GM12878 (cell line): ENCODE measurements around the gene THSD8. TPM values are rescaled to one million over a fixed set of nuclear protein-coding genes. Genes with fewer than 3 reads are reported as not detected.
A peak's percentile ranks its signal among the peaks of the same experiment; 100 is the strongest.

Source experiments
- ATAC-seq: fragments of 200-7000 bp; cut with Tn5 transposase; 3 replicates; pipeline ENCODE4 v1.9.1; 2020; ENCODE audit warnings: mild to moderate bottlenecking, moderate library complexity
- BruUV-seq: library from RNA; stranded (reverse); fragments of 400-500 nt; replicated peaks from 2 replicates; lab custom pipeline; 2021; lab: Mats Ljungman, UMichigan
- CTCF ChIA-PET: fragments of 300-600 bp; sonication (Branson Sonifier 250); formaldehyde crosslinking; extraction: SDS; loops from one replicate; lab custom pipeline; 2021; ENCODE audit warnings: inconsistent platforms; lab: Yijun Ruan, JAX
- POLR2A ChIA-PET: fragments of 350-600 bp; formaldehyde crosslinking; extraction: SDS; loops from one replicate; lab custom pipeline; 2021; ENCODE audit warnings: inconsistent platforms; lab: Charles Lee
- RAD21 ChIA-PET: fragments of 300-600 bp; sonication (Branson Sonifier 250); formaldehyde crosslinking; loops from one replicate; lab custom pipeline; 2023; ENCODE audit warnings: antibody characterized with exemption; ENCODE audit not compliant: unreplicated experiment; lab: Charles Lee
- SMC1A ChIA-PET: fragments of 300-600 bp; sonication (Branson Sonifier 250); formaldehyde crosslinking; loops from one replicate; lab custom pipeline; 2023; ENCODE audit not compliant: unreplicated experiment, uncharacterized antibody; lab: Charles Lee
- DNase-seq: peaks from one replicate; pipeline ENCODE4 v3.0.0-alpha.2; 2011; ENCODE audit warnings: low read depth, low spot score
- FAIRE-seq: peaks from 3 replicates; lab custom pipeline; 2011; peaks lifted over from hg19 to GRCh38; lab: Jason Lieb, UNC
- H2AFZ ChIP-seq: 2 replicates; pipeline ENCODE4 v1.6.0; 2011; ENCODE audit warnings: low read depth, low read length, control low read depth; ENCODE audit not compliant: control insufficient read depth
- H3K27ac ChIP-seq: 2 replicates; pipeline ENCODE4 v1.5.1; 2011; ENCODE audit warnings: control low read depth; ENCODE audit not compliant: control insufficient read depth, insufficient read depth
- H3K27me3 ChIP-seq, 2 experiments: replicated peaks in 1 of 2; 2 replicates each; pipeline versions ENCODE4 v1.6.0 to v1.6.1; 2011; ENCODE audit warnings: low read length in 1 of 2; ENCODE audit not compliant: control insufficient read depth in 2 of 2, insufficient read depth in 2 of 2
- H3K36me3 ChIP-seq, 2 experiments: 2 replicates each; pipeline ENCODE4 v1.5.1; 2011; ENCODE audit warnings: low read length in 1 of 2; ENCODE audit not compliant: control insufficient read depth in 2 of 2, insufficient read depth in 2 of 2
- H3K4me1 ChIP-seq: 2 replicates; pipeline ENCODE4 v1.6.1; 2011; ENCODE audit warnings: mild to moderate bottlenecking, low read length, moderate library complexity, mixed read lengths; ENCODE audit not compliant: control insufficient read depth, insufficient read depth
- H3K4me2 ChIP-seq: 2 replicates; pipeline ENCODE4 v1.6.0; 2011; ENCODE audit warnings: control low read depth; ENCODE audit not compliant: control insufficient read depth, insufficient read depth
- H3K4me3 ChIP-seq: fragments of 200-600 bp; sonication (generic); 2 replicates; pipeline ENCODE4 v1.5.1; 2016
- H3K79me2 ChIP-seq: 2 replicates; pipeline ENCODE4 v1.6.0; 2011; ENCODE audit warnings: low read length; ENCODE audit not compliant: control insufficient read depth, insufficient read depth
- H3K9ac ChIP-seq: 2 replicates; pipeline ENCODE4 v1.8.0; 2011; ENCODE audit warnings: low read length, control low read depth, mixed read lengths; ENCODE audit not compliant: control insufficient read depth, insufficient read depth
- H3K9me3 ChIP-seq: replicated peaks from 3 replicates; pipeline ENCODE4 v1.5.1; 2011; ENCODE audit warnings: mild to moderate bottlenecking, low read length; ENCODE audit not compliant: control insufficient read depth, insufficient read depth
- H4K20me1 ChIP-seq: 2 replicates; pipeline ENCODE4 v1.6.0; 2011; ENCODE audit not compliant: control insufficient read depth, insufficient read depth
- BCL3 ChIP-seq: IDR thresholded peaks from 2 replicates; pipeline ENCODE4 v1.6.1; 2011; ENCODE audit warnings: borderline replicate concordance, low read depth, mild to moderate bottlenecking, moderate library complexity, low read length; ENCODE audit not compliant: insufficient read depth, poor library complexity, severe bottlenecking
- FOXM1 ChIP-seq: IDR thresholded peaks from 2 replicates; pipeline ENCODE4 v1.6.1; 2012; ENCODE audit warnings: low read depth, mild to moderate bottlenecking, inconsistent platforms, low read length, moderate library complexity
- HDAC2 ChIP-seq: fragments of 200-600 bp; sonication (generic); IDR thresholded peaks from 2 replicates; pipeline ENCODE4 v1.6.1; 2017
- IRF4 ChIP-seq: IDR thresholded peaks from 2 replicates; pipeline ENCODE4 v1.6.1; 2011; ENCODE audit warnings: low read depth, low read length
- JUNB ChIP-seq: IDR thresholded peaks from 2 replicates; pipeline ENCODE4 v1.6.1; 2016; ENCODE audit warnings: antibody characterized with exemption, mild to moderate bottlenecking
- NFXL1 ChIP-seq: fragments of 450-650 bp; IDR thresholded peaks from 2 replicates; pipeline ENCODE4 v1.6.1; 2017; ENCODE audit warnings: antibody characterized with exemption, mild to moderate bottlenecking, borderline replicate concordance
- RELA ChIP-seq: fragments of 450-650 bp; IDR thresholded peaks from 2 replicates; pipeline ENCODE4 v1.8.0; 2014; ENCODE audit warnings: borderline replicate concordance; ENCODE audit not compliant: partially characterized antibody
- SPI1 ChIP-seq: IDR thresholded peaks from 2 replicates; pipeline ENCODE4 v1.6.1; 2011; ENCODE audit warnings: low read depth, mild to moderate bottlenecking, low read length, moderate library complexity, borderline replicate concordance; ENCODE audit not compliant: insufficient read depth
- TAF1 ChIP-seq: IDR thresholded peaks from 2 replicates; pipeline ENCODE4 v1.6.1; 2011; ENCODE audit warnings: mild to moderate bottlenecking, low read depth, low read length, borderline replicate concordance
- ZNF24 ChIP-seq: fragments of 450-650 bp; IDR thresholded peaks from 2 replicates; pipeline ENCODE4 v1.6.1; 2017; ENCODE audit warnings: antibody characterized with exemption, mild to moderate bottlenecking
- WGBS: methylation state at CpG from one replicate; pipeline ENCODE4 v1.1.6; 2016; ENCODE audit warnings: low lambda C conversion rate; ENCODE audit not compliant: insufficient replicate concordance, insufficient coverage; ENCODE audit errors: missing lambda C conversion rate; 5-methylcytosine and 5-hydroxymethylcytosine counted together
- in situ Hi-C: fragments of 300-500 bp; cut with MboI; formaldehyde crosslinking; loops from 9 replicates; pipeline ENCODE4 v1.14.3; 2018; ENCODE audit warnings: mixed read lengths
- intact Hi-C: fragments of 100-400 bp; cut with micrococcal nuclease; formaldehyde crosslinking; loops from one replicate; pipeline ENCODE4 v1.14.2; 2022; ENCODE audit not compliant: unreplicated experiment
- polyA plus RNA-seq, 11 experiments: library from polyadenylated mRNA; depleted of rRNA in 4 of 11; unstranded in 6 of 11; stranded (reverse) in 5 of 11; fragments of >200 nt; fragmentation: Nextera tagmentation in 4 of 11; fragmentation: Illumina TruSeq in 1 of 11; extraction: Ambion mirVana in 4 of 11; extraction: Trizol in 1 of 11; gene quantifications; 1 replicate in 1 of 11; 2 replicates in 10 of 11; pipeline versions ENCODE4 v1.2.1 to v1.2.3, GENCODE V29; 2011 to 2016; ENCODE audit warnings: inconsistent platforms in 2 of 11, missing spikeins in 2 of 11, low read depth in 1 of 11
- total RNA-seq, 4 experiments: library from RNA; depleted of rRNA in 3 of 4; stranded (reverse); fragments of >200 nt in 3 of 4; fragmentation: Illumina TruSeq in 1 of 4; extraction: Trizol in 1 of 4; gene quantifications; 2 replicates each; pipeline versions ENCODE4 v1.2.1 to v1.2.3, GENCODE V29; 2013 to 2021
- TF ChIP-seq, protein P1 (sequence below): fragments of 450-650 bp; IDR thresholded peaks from 2 replicates; pipeline ENCODE4 v1.6.1; 2016; ENCODE audit warnings: mild to moderate bottlenecking

THSD8 gene
- total and polyA plus RNA-seq, 10 of the 15 experiments (the other 5 are each of a cell fraction or from before 2014, with no cell fraction given) = 0.24 to 32.3 (median 21.3) TPM; not detected in 2

- RAD21 ChIA-PET = interaction anchor here (0.7 to 11.4 kb wide), 6 partner anchors 8 to 45 kb away, joined by 3 to 303 read pairs (median 4); partner anchors contain the start of gene HOOK2
- no peaks in the 10 kb centered on the region for H4K20me1 ChIP-seq
- H3K9ac ChIP-seq = peak overlapping the region; percentile 79
- H3K36me3 ChIP-seq = peaks cover 0 to 1% of the 10 kb centered on the region in 2 experiments; a peak in 2 of 4 replicates
- in situ Hi-C loops (no loop called here), intact Hi-C loops (no loop called here)
- H3K4me2 ChIP-seq = peak overlapping the region; percentile 98
- no peak for FAIRE-seq
- CTCF ChIA-PET = interaction anchor here (1.4 to 12.9 kb wide), 4 partner anchors 23 to 48 kb away, joined by 8 to 537 read pairs (median 217); partner anchors contain the start of gene HOOK2
- SMC1A ChIA-PET = interaction anchor here (0.8 to 11.5 kb wide), 4 partner anchors 21 to 66 kb away, joined by 3 to 240 read pairs (median 4); partner anchors contain the start of gene TRIR
- TF ChIP-seq SPI1 (no peak), BCL3 (no peak), FOXM1 (no peak), RELA (no peak), ZNF24 (no peak), JUNB (no peak), IRF4 (no peak), TAF1 (no peak), HDAC2 (no peak), NFXL1 (no peak)
- TF ChIP-seq, protein P1, sequence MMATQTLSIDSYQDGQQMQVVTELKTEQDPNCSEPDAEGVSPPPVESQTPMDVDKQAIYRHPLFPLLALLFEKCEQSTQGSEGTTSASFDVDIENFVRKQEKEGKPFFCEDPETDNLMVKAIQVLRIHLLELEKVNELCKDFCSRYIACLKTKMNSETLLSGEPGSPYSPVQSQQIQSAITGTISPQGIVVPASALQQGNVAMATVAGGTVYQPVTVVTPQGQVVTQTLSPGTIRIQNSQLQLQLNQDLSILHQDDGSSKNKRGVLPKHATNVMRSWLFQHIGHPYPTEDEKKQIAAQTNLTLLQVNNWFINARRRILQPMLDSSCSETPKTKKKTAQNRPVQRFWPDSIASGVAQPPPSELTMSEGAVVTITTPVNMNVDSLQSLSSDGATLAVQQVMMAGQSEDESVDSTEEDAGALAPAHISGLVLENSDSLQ = no peak
- H3K27ac ChIP-seq = no peak overlapping the region
- H3K27me3 ChIP-seq = no peaks in the 10 kb centered on the region
- H3K79me2 ChIP-seq = peaks cover 13% of the 10 kb centered on the region
- DNase-seq = no peak
- H3K4me1 ChIP-seq = peaks cover 23% of the 10 kb centered on the region
- no peaks in the 10 kb centered on the region for H3K9me3 ChIP-seq
- POLR2A ChIA-PET = interaction anchor here (0.6 to 2.2 kb wide), 6 partner anchors 8 to 128 kb away, joined by 3 to 9 read pairs (median 6); partner anchors contain the start of gene JUNB
- 95% methylated on average over 1 of the region's 1 CpG for WGBS
- ATAC-seq = no peak
- H3K4me3 ChIP-seq = peak overlapping the region; percentile 95
- BruUV-seq = TSS peak; percentile 67
- H2AFZ ChIP-seq = no peak overlapping the region
These were observed 1.5 kb upstream of the THSD8 start for GRCh38 chr19:12800466-12800770.
